ENCODE measurements around the gene STAMBPL1.
"Not testable (repeated sequence)": the region's sequence is repeated elsewhere in the genome, so short reads cannot be mapped to it uniquely, and the experiment has no call there.

STAMBPL1 gene

DNA sequence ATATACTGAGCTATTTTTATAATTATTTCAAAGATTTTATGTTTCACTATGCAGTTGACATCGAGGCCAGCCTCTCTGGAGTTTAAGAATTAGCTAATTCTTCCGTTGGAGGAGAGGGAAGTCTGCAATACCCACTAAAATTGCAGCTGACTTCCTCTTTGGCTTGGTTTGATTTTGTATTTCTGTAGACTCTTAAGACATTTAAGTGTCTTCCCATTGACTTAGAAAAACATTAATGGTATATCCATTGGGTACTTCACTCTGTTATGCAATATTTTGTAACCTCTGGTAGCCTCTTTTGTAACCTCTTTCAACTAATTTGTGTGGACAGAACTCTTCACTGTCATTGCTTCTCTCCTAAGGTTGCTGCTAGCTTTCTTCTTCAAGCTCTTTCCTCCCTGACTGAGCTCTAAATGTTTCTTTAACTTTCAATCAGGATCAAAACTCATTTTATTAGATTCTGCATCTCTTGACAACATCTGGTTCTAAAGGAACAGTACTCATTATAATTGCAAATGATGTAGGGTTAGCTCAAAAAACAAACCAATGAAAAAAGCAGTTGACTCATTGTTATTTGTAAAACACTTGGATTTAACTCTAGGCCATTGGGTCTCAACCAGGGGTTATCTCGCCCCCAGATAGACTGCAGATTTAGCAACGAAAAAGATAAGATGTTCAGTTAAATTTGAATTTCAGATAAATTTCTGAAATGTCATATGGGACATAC, 26.7 kb upstream of the STAMBPL1 start:
- in situ Hi-C loops (cut with MboI; ENCODE audit: low sequenced_read_pairs) = no loop called here

DNA sequence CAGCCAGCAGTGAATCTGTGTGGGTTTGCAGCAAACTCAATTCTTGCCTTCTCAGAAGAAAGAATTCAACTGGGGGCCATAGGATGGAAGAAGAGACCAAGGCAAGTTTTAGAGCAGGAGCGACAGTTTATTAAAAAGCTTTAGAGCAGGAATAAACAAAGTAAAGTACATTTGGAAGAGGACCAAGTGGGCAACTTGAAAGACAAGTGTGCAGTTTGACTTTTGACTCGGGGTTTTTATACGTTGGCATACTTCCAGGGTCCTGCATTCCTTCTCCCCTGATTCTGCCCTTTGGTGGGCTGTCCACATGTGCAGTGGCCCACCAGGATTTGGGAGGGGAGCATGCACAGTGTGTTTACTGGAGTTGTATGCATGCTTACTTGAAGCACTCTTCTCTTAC, 25.4 kb upstream of the STAMBPL1 start:
- in situ Hi-C loops (cut with MboI; ENCODE audit: low sequenced_read_pairs) = no loop called here

DNA sequence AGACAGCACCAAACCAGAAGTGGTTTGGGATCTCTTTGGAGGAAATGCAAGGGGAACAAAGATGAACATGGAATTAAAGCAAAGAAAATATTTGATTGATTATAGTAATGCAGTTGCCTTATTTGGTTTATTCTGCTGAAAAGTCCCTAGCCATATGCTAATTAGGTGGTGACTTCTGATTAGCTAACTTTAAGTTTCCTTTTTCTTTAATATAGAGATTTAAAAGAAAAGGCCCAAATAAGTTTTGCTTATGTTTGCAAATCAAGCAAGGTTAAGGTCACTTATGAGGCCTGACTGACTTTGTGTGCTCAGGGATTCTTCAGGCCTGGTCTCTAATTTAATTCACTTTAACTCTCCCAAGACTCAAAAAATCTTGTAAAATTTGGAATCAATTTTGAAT, 22.2 kb upstream of the STAMBPL1 start:
- in situ Hi-C loops (cut with MboI; ENCODE audit: low sequenced_read_pairs) = no loop called here

DNA sequence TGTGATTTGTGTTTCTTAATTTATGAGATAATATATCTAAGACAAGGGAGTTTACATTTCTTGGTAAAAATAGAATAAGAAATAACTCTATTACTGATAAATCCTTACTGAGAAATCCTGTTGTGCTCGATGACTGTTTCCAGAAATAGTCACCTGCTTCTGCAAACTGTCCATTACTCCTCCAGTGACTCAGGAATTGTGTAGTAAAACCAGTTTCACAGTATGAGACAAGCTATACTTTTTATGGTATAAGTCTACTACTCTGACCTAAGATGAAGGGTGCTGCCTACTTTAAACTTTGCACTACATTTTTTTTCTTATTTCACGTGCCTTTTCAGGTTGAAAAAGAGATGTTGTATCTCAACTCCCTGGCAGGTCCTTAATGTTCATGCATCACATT, 21.6 kb upstream of the STAMBPL1 start:
- in situ Hi-C loops (cut with MboI; ENCODE audit: low sequenced_read_pairs) = no loop called here

DNA sequence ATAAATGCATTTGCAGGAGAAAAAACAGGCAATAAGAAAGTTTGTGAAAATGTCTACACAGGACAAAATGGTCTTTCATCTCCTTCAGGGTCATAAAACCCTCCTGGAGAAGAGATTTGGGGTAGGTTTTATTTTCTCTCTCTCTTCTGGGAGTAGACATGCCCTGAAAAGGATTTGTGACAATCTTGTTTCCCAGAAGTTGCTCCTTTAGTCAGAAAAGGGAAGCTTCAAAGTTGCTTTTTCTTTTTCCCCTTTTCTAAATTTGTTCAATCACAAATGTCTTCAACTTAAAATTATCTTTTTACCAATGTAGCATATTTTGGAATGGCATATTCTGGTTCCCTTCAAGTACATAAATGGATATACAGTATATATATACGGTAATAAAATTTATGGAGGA, 19.0 kb upstream of the STAMBPL1 start:
- in situ Hi-C loops (cut with MboI; ENCODE audit: low sequenced_read_pairs) = no loop called here

DNA sequence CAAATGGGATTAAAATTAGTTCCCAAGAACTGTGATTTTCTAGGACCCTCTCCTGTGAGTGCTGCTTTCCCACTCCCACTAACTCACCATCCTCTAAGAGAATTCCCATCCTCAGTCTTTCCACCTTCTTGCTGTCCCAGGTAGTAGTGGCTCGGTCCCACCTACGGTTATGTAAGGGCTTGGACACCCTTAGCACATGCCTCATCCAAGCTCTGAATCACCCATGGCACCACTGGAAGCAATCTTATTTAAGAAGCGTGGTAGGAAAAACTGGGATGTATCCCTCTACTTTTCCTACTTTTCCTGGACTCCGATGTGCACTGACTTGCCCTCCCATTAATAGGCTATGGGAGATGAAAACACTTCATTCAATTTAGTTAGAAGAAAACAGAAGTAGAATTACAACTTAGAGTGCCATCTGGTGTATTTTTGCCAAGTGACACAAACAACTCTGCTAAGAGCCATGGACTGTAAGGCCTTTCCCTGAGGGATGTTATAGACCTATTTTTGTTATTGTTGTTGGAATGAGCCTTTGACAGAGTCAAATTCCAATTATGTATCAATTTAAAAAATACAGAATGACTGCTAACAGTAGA, 14.7 kb upstream of the STAMBPL1 start:
- in situ Hi-C loops (cut with MboI; ENCODE audit: low sequenced_read_pairs) = no loop called here

DNA sequence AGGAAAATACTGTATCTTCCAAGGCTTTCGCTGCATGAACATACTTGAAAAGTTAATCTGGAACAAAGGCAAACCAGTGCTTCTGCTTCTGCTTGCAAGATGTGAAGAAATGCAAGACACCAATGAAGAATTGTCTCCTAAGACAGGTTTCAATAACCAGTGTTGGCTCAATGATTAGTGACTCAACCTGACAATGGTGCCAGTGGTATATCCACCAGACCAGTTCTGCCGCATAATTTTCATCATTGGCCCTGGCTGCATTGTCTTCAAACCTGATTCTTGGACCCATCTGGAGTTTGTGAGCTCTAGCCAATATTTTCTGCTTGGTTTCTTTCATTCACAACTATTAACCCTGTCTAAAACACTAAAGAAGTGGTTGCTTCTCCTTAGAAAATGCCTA, 13.6 kb upstream of the STAMBPL1 start:
- in situ Hi-C loops (cut with MboI; ENCODE audit: low sequenced_read_pairs) = no loop called here

DNA sequence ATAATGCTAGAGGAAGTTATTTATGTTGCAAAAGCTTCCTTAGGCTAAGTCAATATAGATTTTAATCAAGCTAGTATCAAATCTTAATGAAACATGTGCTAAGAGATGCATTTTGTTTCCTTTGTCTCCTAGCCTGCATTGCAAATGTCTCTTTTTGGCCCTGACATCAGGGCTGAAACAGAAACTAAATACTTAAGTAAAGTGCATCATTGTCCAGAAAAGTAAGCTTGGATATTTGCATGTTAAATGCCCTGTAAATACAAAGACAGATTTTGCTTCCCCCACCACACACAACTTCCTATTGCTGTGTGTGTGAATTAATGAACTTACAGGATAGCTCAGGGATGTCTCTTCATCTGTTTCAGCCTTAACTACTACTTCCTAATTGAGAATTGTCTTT, 10.0 kb upstream of the STAMBPL1 start:
- in situ Hi-C loops (cut with MboI; ENCODE audit: low sequenced_read_pairs) = no loop called here

DNA sequence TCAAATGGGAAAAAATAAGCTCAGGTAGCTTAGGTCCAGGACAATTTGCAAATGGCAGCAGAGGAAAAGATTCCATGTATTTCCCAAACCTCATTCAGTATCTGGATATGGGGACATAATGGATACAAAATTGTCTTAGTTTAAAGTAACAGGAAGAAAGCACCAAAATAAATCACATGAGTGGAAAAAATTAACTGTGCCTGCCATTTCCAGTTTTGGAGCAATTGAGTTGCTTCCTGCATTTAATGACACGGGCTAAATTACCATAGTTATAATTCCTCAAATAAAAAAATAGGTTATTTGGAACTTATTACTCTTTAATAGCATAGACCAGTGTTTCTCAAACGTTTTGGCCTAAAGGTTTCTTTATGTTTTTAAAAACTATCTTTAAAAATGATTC, 6.3 kb upstream of the STAMBPL1 start:
- in situ Hi-C loops (cut with MboI; ENCODE audit: low sequenced_read_pairs) = no loop called here

DNA sequence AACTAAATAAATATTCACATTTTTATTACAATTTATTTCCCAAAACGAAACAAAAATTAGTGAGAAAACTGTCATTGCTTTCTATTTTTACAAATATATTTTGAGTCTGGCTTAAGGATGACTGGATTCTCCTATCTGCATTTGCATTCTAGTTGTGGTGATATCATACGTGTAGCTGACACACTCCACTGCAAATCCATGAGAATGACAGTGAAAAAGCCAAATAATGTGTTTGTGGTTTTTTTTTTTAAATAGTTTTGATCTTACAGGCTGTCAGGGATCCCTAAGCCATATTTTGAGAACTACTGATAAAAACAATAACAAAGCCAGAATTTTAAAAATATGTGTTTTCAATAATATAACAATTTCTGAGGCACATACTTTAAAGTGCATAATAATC, 5.8 kb upstream of the STAMBPL1 start:
- in situ Hi-C loops (cut with MboI; ENCODE audit: low sequenced_read_pairs) = no loop called here

DNA sequence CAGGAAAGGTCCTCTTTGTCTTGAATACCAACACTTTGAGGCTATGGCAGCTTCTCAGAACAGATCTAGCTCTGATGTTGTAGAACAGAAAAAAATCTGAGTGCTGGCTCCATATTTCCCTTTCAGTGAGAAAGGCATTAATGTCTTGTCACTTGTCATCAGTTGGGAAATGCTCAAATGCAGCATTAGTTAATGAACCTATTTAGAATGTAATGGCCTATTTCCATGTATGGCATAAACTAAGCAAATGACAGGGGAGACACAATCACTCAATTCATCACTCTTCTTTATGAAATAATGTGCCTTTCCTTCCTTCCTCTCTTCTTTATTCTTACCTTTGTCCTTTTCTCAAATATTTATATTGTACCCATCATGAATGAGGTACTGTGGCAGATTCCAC, 5.0 kb upstream of the STAMBPL1 start:
- in situ Hi-C loops (cut with MboI; ENCODE audit: low sequenced_read_pairs) = no loop called here

DNA sequence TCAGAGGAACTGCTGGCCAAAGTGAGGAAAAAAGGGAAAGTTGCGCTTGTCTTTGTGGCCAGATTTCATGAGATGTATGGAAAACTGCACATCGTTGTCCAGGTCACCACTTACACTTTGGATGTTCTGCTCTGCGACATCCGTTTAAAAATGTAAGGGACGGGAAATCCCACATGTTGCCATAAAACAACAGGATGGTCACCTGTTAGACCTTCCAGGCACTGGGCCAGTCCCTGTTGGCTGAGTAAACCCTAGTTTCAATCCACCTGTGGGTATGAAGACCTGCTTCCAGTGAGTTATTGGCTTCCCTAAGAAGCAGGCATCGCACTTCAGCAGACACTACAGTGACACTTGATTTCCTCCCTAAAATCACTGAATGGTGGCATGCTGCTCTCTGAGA, 2.7 kb upstream of the STAMBPL1 start:
- in situ Hi-C loops (cut with MboI; ENCODE audit: low sequenced_read_pairs) = no loop called here

DNA sequence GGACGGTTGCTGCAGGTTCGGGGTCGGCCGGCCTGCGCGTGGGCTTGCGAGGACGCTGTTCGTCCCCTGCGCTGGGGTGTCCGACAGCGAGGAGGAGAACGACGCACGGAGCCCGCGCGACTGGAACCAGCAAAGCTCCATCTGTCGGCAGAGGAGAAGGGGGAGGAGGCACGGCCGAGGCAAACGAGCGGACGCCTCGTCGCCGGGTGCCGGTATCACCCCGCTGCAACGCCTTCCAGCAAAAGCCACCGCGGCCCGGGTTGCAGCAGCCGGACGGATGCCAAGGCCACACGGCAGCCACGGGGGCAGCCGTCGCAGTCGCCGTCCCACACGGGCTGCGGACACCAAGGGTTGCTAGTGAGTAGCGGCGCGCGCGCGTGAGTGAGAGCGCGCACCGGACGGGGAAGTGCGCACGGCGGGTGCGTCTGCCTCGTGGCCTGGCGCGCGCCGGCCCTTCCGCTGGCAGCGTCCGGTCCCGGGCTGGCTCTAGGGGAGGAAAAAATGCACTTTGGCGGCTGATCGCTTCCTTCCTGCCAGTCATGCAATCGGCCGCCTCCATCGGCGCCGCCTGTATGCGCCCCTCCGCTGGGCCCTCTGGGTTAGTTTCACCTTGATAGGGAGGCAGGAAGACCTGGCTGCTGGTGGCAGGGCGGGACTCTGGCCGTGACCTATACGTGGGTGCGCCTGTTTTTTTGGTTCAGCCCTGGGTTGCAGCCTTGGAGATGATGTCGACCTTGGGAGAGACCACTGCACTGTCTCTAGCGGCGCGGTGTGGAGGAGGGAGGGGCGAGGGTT, 434 bp downstream of the STAMBPL1 start:
- in situ Hi-C loops (cut with MboI; ENCODE audit: low sequenced_read_pairs) = no loop called here

DNA sequence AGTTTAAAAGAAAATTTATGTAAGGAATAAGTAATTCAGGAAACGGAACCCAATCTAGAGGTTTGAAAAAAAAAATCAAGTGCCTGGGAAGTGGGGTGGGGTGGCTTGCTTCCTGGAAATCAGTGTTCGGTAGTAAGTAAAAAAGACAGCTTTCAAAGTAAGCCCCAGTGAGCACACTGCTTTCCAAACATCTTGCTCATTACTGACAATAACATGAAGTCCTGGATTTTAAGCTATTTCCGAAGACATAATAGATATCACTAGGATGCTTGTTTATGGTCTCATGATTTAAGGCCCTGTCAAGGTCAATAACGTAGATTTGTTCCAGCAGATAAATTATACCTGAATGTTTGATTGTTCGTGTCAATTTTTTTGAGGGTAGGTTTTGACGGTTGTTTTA, 1.3 kb downstream of the STAMBPL1 start:
- in situ Hi-C loops (cut with MboI; ENCODE audit: low sequenced_read_pairs) = no loop called here

DNA sequence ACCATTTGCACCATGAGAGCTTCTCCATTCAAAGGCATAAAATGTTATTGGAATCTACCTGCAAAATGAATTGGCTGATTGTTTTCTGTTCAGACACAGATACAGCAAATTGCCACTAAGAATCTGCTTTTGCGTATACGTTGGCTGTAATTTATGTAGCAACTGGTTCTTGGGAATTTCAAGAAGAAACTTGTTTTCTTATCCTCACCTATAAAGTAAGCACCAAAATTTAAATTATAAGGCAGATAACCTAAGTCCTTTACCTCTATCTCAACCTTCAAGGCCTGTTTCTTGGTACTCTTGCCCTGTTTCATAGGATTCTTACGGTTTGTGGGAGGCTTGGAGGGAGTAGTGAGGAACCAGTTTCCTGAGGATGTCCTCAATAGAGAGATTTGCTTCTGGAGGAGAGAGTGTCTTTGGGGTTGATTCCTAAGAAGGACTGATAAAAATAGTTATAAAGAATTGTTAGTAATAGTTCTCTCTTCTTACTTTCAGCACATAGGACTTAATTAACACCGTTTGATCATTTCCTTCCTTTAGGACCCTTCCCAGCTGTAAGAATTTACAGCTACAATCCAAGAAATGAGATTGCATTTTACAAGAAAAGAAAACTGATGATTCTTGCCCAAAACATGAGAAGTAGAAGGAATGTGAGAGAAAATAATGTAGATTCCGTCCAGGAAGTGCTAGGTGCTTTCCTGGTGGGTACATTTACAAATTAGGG, 2.0 kb downstream of the STAMBPL1 start:
- in situ Hi-C loops (cut with MboI; ENCODE audit: low sequenced_read_pairs) = no loop called here

DNA sequence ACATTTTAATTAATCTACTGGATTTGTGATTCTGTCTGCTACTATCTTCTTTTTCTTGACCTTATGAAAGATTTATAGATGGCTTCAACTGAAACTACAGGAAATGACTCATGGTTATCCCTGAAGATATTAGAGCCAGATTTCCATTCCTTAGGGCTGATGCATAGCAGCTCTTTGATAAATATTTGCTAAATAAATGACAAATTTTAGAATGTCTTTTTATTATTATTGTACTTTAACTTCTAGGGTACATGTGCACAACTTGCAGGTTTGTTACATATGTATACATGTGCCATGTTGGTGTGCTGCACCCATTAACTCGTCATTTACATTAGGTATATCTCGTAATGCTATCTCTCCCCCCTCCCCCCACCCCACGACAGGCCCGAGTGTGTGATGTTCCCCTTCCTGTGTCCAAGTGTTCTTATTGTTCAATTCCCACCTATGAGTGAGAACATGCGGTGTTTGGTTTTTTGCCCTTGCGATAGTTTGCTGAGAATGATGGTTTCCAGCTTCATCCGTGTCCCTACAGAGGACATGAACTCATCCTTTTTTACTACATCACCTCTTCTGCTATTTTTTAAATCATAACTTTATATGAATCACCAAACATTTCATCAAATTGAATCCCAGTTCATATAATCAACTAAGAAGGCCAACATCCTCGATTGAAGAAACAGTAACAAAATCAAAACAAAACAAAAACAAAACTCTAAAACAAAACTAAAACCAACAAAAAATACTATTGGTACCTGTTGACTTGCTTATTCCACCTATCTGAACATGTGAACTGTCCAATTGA, 2.8 kb downstream of the STAMBPL1 start:
- in situ Hi-C loops (cut with MboI; ENCODE audit: low sequenced_read_pairs) = not testable (repeated sequence)

DNA sequence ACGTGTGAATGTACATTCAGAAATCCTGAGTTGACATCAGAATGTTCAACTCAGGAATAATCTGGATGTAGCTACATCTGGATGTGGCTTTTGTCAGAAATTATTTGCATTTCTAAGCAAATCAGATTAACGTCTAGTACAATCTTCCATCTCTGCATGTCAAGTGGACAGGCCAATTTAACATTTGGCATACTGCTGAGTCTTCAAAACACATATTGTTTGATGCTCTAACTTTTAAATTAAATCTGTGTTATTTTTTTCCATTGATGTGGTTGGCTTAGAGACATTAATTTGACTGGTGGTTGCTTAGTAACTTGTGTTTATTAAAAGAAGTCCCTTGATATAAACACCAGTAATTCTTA, 3.4 kb downstream of the STAMBPL1 start:
- in situ Hi-C loops (cut with MboI; ENCODE audit: low sequenced_read_pairs) = no loop called here

DNA sequence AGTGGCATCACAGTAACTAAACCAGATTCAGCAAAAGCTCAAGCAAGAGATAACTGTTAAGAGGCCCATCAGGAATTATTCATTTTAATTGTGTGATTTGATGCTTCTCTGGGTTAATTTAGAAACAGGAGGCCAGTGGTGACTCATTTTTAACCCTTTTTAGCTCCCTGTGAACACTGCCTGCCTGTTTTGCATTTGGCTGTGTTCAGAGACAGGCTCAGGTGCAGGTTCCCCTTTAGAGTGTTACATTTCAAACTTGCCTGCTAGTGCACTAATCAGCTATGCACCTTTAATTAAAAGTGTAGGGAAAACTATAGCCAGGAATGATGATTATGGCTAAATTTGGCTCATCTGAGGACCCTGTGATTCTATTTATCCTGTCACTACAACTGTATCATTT, 6.5 kb downstream of the STAMBPL1 start:
- in situ Hi-C loops (cut with MboI; ENCODE audit: low sequenced_read_pairs) = no loop called here

DNA sequence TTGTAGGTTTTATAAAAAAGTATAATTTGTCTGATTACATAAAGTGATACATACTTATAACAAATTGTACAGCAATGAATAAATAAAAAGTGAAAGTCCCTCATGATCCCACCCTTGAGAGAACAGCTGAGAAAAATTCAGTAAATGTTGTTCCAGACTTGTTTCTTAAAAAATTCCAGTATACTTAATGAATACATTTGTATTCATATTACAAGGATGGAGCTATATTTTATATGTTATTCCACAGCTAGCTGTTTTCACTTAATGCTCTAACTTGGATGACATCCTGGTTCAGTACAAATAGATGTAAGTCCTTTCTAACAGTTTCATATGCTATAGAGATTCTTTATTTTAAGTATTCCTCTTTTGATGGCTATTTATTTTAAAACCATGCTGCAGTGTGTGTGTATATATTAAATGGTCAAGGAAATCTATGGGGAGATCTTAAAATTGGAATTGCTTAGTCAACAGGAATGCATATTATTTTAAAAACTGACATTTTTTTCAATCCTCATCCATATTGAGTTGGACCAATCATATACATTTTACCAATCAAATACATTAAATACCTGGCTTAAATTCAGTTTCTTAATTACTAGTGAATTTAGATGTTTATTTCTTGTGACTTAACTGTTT, 8.9 kb downstream of the STAMBPL1 start:
- in situ Hi-C loops (cut with MboI; ENCODE audit: low sequenced_read_pairs) = no loop called here

DNA sequence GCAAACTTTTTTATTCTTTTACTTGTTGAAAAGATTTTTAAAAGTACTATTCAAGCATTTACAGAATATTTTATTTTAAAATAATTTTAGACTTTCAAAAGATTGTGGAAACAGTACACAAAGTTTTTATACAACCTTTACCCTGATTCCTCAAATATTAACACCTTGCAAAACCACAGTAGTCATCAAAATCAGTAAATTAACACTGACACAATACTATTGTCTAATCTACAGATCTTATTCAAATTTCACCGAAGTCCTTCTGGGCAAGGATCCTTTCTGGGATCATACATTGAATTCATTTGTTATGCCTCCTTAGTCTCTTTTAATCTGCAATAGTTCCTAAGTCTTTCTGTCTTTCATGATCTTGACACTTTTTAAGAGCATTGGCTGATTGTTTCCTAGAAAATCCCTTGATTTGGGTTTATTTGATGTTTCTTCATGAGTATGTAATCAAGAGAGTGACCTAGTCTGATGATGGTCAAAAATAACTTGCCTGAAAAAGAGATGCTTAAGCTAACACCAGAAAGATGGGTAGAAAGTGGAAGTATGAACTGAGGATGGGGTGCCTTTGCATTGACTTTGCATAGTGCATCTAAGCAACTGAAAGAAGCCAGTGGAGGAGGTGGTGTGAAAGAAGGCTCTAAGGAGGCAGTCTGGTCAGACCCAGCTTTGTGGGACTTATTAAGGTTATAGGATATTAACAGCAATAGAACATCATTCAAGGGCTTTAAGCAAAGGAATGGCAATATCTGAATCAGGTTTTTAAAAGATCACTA, 9.7 kb downstream of the STAMBPL1 start:
- in situ Hi-C loops (cut with MboI; ENCODE audit: low sequenced_read_pairs) = no loop called here

Data from HL-60/S4 treated with retinoic acid at 250 ng/mL for 4 days and 3 days (cell line).